Measurements from ENCODE around the gene COL26A1.
A peak's percentile ranks its signal among the peaks of the same experiment; 100 is the strongest.

COL26A1 gene

GRCh38 chr7:101586078-101586905, 223.6 kb downstream of the COL26A1 start:
- no peak for DNase-seq

- no peak for DNase-seq
Observed at GRCh38 chr7:101586906-101587677, 224.4 kb downstream of the COL26A1 start.

GRCh38 chr7:101588131-101588935, 225.7 kb downstream of the COL26A1 start:
- no peak for DNase-seq

GRCh38 chr7:101589052-101589451, 226.4 kb downstream of the COL26A1 start:
- DNase-seq, result no peak

GRCh38 chr7:101589976-101590662, 227.4 kb downstream of the COL26A1 start:
- no peak for DNase-seq

- DNase-seq, result no peak
Observed at GRCh38 chr7:101590663-101591435, 228.2 kb downstream of the COL26A1 start.

GRCh38 chr7:101591504-101591903, 228.8 kb downstream of the COL26A1 start:
- DNase-seq, result no peak

- DNase-seq, result no peak
Observed at GRCh38 chr7:101593556-101593955, 230.9 kb downstream of the COL26A1 start.

- no peak for DNase-seq
Observed at GRCh38 chr7:101594790-101595189, 232.1 kb downstream of the COL26A1 start.

GRCh38 chr7:101595246-101595645, 232.6 kb downstream of the COL26A1 start:
- no peak for DNase-seq

GRCh38 chr7:101595766-101596537, 233.3 kb downstream of the COL26A1 start:
- DNase-seq, result no peak

- no peak for DNase-seq
Observed at GRCh38 chr7:101596898-101597297, 234.2 kb downstream of the COL26A1 start.

- DNase-seq, result no peak
Observed at GRCh38 chr7:101597941-101598340, 235.3 kb downstream of the COL26A1 start.

- DNase-seq, result no peak
Observed at GRCh38 chr7:101598422-101598985, 235.8 kb downstream of the COL26A1 start.

- no peak for DNase-seq
Observed at GRCh38 chr7:101598986-101599771, 236.5 kb downstream of the COL26A1 start.

- no peak for DNase-seq
Observed at GRCh38 chr7:101599787-101600186, 237.1 kb downstream of the COL26A1 start.

GRCh38 chr7:101602082-101602481, 239.4 kb downstream of the COL26A1 start:
- DNase-seq, result no peak

- DNase-seq, result peak; percentile 15
Observed at GRCh38 chr7:101602484-101603241, 240.0 kb downstream of the COL26A1 start.

- DNase-seq, result no peak
Observed at GRCh38 chr7:101604331-101604933, 241.8 kb downstream of the COL26A1 start.

All from NCI-H1436 treated with DMSO at 0.1 percent for 48 hours (cell line).